Fibroblast of skin of right biceps (primary cell): Measurements from ENCODE around the gene KLHL3.

Source experiments
- DNase-seq: peaks from one replicate; pipeline ENCODE4 v3.0.0-alpha.2; 2013

KLHL3 gene

GRCh38 chr5:137743031-137743640 is 7.2 kb upstream of the KLHL3 start:
- peak; percentile 72 for DNase-seq

DNA sequence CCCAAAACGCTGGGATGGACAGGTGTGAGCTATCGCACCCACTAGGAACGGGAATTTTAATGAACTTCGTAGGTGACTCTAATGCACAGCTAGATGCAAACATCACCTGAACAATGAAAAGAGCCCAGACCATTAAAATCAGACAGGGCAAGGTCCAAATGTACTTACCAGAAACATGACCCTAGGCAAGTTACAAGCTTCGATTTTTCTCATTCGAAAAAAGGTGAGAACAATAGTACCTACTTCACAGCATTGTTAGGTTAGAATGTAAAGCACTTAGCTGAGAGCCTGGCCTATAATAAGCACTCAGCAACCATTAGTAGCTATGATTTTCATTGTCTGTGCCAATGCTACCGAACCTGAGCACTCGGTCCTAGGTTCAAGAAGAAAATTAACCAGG is 5.8 kb upstream of the KLHL3 start:
- no peak for DNase-seq

DNA sequence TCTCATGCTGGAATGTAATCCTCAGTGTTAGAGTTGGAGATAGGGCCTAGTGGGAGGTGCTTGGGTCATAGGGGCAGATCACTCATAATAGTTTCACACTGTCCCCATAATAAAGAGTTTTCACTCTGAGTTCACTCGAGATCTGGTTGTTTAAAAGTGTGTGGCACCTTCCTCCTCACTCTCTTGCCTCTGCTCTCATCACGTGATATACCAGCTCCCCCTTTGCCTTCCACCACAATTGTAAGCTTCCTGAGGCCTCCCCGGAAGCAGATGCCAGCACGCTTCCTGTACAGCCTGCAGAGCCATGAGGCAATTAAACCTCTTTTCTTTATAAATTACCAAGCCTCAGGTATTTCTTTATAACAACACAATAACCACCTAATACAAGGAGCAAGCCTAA is 3.8 kb upstream of the KLHL3 start:
- DNase-seq, result no peak

DNA sequence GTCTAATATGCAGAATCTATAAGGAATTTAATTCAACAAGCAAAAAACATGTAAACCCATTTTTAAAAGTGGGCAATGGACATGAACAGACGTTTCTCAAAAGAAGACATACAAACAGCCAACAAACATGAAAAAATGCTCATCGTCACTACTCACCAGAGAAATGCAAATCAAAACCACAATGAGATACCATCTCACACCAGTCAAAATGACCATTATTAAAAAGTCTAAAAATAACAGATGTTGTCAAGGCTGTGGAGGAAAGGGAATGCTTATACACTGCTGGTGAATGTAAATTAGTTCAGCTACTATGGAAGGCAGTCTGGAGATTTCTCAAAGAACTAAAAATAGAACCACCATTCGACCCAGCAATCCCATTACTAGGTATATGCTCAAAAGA is 3.1 kb upstream of the KLHL3 start:
- DNase-seq, result peak; percentile 6

DNA sequence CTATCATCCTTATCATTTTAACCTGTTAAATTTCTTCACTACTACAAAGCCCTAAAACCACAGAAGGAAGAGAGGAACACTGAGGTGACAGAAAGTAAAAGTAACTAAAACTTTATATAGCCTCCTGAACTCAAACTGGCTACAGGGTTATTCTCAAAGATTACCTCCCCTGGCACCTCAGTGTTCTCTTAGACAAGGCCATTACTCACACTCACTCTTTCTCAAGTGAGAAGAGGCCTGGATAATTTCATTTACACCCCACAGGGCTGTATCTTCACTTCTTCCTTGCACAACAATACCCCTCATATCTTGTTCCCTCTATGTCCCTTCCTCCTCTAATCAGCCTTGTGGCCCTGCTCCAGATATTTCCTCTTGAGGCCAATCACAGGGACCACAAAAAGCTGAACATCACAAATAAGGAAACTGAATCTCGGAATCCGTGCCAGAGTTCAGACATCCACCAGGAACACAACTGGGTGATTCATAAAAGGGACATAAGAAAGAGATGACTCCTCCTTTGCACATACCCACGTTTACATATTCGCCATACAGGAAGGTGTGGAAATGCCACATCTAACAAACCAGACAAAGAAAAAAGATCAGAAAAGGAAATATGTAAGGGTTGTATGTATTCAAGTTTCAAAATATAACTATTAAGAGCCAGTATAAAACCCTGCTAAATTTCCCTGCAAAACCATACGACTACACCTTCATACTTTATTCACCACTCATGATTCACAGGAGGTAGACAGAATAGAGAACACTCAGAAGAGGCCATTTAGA is 1.7 kb upstream of the KLHL3 start:
- peak; percentile 71 for DNase-seq

DNA sequence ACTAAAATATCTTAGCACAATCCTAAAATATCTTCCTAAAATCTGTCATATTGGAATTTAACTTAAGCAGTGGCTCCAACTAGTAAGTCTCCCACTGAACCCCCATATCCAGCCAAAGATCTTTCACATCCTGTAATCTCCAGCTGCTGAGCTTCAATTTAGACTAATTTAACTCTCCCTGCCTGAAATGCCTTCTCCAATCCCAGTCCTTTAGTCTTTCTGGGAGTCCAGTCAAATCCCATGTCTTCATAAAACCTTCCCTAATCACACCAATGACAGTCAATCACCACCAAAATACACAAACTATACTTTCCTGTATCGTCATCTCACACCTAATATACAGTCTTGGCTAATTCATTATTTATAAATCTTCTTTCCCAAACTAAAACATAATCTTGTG is 607 bp upstream of the KLHL3 start:
- no peak for DNase-seq

DNA sequence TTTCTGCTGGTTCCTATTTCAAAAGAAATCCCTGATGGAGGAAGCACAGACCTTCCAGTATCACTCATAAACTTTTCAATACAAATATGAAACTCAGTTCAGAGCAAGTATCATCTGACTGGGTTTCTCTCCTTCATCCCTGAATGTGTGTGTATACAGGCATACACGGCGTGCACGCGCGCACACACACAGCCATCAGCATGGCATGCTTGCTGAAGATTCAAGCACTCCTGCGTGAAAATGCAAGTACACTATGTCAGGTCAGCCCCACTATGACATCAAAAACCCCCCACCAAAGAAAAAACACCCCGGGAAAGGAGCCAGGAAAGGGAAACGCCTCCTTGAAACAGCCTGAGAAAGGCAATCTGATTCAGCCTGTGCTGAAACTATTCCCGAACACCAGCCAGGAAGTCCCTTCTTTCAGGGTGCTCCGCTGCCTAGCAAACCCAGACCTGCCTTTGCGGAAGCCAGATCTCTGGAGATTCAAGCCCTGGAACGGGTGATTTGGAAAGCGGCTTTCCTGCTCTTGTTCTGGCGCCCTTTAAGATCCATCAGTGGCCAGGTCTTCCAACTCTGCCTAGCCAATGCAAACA is 831 bp downstream of the KLHL3 start:
- DNase-seq, result peak; percentile 44

GRCh38 chr5:137734331-137734730 is 1.6 kb downstream of the KLHL3 start:
- no peak for DNase-seq

DNA sequence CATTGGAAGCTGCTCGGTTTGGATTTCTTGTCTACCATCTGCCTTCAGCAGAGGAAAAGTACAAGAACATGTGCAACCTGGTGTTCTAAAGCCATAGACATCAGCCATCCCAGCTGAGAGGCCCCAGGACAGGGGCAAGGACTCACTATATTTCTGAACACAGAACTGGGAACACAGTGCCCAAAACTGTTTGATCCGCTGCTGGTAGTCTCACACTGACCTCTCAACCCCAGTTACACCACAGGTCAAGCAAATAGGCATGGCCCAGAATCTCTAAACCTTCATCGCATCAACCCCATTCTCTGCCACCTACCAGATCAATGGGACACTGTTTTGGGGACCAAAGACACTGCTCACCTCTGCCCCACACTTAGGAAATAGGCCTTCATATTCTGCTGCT is 2.0 kb downstream of the KLHL3 start:
- DNase-seq, result no peak

DNA sequence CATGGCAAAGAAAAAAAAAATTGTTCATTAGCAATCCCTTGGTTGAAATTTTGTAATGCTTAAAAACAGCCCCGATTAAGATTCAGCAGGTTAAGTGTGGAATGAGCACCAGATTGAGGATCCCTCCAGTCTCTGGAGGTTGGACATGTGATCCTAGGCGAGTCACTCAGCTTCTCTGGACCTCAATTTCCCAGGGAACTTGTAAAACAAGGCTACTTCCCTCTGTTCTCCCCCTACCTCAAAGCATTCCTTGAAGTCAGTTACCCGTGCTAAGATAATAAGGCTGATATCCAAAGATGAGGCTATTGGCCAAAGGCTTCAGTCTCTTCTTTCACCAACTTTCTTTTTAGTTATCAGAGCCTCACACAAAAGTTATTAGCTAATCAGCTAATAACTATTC is 2.9 kb downstream of the KLHL3 start:
- no peak for DNase-seq

GRCh38 chr5:137731176-137731575 is 4.7 kb downstream of the KLHL3 start:
- peak; percentile 16 for DNase-seq

GRCh38 chr5:137730336-137730735 is 5.6 kb downstream of the KLHL3 start:
- DNase-seq, result peak; percentile 70

- no peak for DNase-seq
Observed at GRCh38 chr5:137728048-137728447, 7.8 kb downstream of the KLHL3 start.

DNA sequence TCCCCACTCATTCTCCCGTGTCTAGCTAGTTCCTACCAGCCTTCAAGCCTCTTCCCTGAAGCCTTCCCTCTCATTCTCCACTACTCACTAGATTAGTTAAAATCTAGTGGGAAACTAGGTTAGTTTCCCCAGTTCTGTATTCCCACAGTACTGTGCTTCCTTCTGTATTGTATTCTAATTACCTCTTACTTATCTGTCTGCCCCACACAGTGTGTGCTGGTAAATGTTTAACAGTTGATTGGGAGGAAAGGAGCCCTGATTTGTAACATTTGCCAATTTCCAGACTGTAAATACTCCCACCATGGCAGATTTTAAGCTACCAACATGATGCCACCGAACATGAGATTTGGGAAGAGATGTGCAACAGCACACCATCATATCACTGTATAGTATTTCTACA is 8.3 kb downstream of the KLHL3 start:
- no peak for DNase-seq

DNA sequence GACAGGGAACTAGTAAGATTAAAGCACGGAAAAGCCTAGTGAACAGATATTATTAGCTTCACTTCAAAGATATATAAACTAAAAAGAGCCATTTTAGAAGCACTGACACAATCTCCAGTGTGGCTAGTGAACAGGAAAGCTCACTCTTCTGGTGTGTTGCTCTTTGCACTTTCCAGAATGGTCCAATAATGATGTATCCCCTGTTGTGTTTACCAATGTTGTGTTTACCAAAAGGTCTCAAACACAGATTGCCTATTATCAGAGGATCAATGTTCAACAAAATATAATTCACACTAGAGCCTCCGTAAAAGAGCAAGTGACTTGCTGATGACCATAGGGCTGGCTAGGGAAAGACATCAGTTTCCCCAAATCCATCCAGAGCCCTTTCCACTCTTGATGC is 11.6 kb downstream of the KLHL3 start:
- no peak for DNase-seq

DNA sequence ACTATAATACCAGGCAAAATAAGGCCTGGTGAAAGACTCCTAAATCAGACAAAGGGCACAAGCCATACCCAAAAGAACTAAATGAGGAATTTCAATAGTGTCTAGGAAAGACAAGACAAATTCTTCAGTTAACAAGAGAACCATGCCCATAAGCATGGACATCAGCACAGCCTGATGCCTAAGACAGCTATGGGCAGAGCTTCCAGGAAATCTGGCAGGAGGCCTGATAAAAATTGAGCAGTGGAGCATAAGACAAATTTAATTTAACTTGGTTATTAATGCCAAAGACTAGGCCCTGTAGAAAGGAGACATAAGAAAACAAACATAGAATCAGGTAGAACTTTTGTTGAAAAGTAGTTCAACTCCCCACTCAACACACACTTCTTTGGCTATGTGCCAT is 17.3 kb downstream of the KLHL3 start:
- no peak for DNase-seq

DNA sequence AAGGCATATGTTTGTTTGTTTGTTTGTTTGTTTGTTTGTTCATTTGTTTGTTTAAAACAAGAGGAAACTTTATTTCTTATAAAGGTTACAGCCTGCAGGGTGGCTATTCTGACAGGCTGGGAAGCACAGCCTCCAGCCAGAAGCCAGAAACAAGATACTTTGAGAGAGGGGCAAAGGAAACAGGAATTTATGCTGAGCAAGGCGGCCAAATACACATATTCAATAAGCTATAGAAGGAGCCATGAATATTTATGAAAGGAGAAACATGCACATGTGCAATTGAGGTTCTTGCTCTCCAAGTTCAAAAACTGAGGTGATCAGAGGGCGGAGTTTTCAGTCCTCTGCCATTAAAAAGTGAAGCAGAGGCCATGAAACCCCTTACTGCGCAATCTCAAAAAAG is 19.6 kb downstream of the KLHL3 start:
- no peak for DNase-seq

GRCh38 chr5:137715456-137715855 is 20.4 kb downstream of the KLHL3 start:
- no peak for DNase-seq

GRCh38 chr5:137714946-137715345 is 20.9 kb downstream of the KLHL3 start:
- DNase-seq, result no peak

DNA sequence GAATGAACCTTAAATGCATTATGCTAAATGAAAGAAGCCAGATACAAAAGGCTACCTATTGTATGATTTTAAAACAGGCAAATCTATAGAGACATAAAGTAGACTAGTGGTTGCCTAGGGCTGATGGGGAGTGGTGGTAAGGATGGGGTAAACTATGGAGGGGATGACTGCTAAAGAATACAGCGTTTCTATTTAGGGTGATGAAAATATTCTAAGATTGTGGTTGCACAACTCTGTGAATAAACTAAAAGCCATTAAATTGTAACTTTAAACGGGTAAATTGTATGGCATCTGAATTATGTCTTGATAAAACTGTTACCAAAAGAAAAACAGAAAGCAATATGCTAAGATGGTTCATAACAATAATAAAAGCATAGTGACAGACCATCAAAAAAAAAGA is 21.4 kb downstream of the KLHL3 start:
- DNase-seq, result no peak

GRCh38 chr5:137712139-137712667 is 23.7 kb downstream of the KLHL3 start:
- DNase-seq, result peak; percentile 28

GRCh38 chr5:137710086-137710485 is 25.8 kb downstream of the KLHL3 start:
- DNase-seq, result peak; percentile 55

DNA sequence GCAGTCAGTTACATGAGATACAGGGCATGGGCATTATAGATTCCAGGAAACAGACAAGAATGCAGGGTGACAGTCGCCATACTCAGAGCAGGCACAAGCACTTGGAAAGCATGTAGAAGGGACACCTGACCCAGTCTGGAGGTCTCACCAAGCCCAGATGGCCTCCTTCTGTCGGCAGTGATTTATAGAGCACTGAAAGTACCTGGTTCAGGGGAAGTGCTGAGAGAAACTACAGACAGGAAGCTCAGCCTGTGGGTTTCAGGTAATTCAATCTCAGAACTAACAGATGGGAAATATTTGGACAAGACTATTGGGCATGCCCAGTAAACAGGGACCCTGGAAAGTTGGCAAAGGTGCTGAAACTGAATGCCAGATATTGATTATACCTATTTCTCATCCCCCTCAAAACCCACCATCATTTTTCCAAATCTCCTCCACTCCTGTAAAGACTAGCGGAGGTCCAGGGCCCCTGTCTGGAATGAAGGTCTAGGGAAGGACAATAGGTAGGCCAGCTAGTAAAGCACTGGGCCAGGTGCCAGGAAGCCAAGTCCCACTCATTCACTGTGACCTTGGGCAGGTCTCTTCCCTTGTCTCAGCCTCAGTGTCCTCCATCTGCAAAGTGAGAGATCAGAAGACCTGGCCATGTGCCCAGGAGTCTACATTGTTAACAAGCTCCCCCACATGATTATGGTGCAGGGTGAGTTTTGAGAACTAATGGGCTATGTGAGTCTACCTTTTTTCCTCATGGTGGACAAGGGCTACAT is 26.9 kb downstream of the KLHL3 start:
- DNase-seq, result no peak
